ENCODE measurements around the gene CELF5. TPM values are rescaled to one million over a fixed set of nuclear protein-coding genes. Genes with fewer than 3 reads are reported as not detected.

The CELF5 gene
- total and polyA plus RNA-seq, 7 donors: 0.06 TPM; not detected in 6

- no peaks in the 10 kb centered on the region for H3K4me1 ChIP-seq
- peak overlapping the region; percentile 9 for H3K27ac ChIP-seq
- intact Hi-C loops (cut with DNase I): no loop called here
- ATAC-seq: peak in 1 of 4 donors; percentile 19
- no peaks in the 10 kb centered on the region for H3K36me3 ChIP-seq (ENCODE audit: insufficient read depth in 1 of 2, low read depth in 1 of 2)
- no peaks in the 10 kb centered on the region for H3K27me3 ChIP-seq (ENCODE audit: insufficient read depth in 3 of 3, low read length in 2 of 3)
- H3K4me3 ChIP-seq: peak overlapping the region; percentile 28
- 84 to 87% (median 86%) methylated on average over 43 to 52 of the region's 52 CpGs for WGBS, 3 donors
- no peak for TF ChIP-seq CTCF (IDR thresholded peaks at IDR 0.05)
- no peaks in the 10 kb centered on the region for H3K9me3 ChIP-seq
- no peak for DNase-seq
Observed at GRCh38 chr19:3178973-3179738, 45.3 kb upstream of the CELF5 start.

DNA sequence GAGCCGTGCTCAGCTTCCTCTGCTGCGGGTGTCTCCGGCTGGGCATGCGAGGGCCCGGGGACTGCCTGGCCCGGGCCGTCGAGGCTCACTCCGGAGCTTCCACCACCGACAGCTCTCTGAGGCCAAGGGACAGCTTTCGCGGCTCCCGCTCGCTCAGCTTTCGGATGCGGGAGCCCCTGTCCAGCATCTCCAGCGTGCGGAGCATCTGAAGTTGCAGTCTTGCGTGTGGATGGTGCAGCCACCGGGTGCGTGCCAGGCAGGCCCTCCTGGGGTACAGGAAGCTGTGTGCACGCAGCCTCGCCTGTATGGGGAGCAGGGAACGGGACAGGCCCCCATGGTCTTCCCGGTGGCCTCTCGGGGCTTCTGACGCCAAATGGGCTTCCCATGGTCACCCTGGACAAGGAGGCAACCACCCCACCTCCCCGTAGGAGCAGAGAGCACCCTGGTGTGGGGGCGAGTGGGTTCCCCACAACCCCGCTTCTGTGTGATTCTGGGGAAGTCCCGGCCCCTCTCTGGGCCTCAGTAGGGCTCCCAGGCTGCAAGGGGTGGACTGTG, 44.6 kb upstream of the CELF5 start:
- H3K27me3 ChIP-seq (ENCODE audit: insufficient read depth in 3 of 3, low read length in 2 of 3): no peaks in the 10 kb centered on the region
- WGBS, 3 donors: 79 to 89% (median 89%) methylated on average over 26 to 31 of the region's 31 CpGs
- ATAC-seq (no peak), DNase-seq (no peak)
- H3K4me3 ChIP-seq: no peak overlapping the region
- peaks cover 6% of the 10 kb centered on the region for H3K4me1 ChIP-seq
- H3K27ac ChIP-seq: no peak overlapping the region
- no peaks in the 10 kb centered on the region for H3K9me3 ChIP-seq
- no peak for TF ChIP-seq CTCF (IDR thresholded peaks at IDR 0.05)
- intact Hi-C loops (cut with DNase I): loop anchor here in 1 of 2 donors (5.0 kb wide), 1 partner anchor 228 kb away; no protein-coding TSS in a partner anchor
- H3K36me3 ChIP-seq (ENCODE audit: insufficient read depth in 1 of 2, low read depth in 1 of 2): no peaks in the 10 kb centered on the region

GRCh38 chr19:3183721-3184641, 40.5 kb upstream of the CELF5 start:
- no peak overlapping the region for H3K27ac ChIP-seq
- peaks cover 16% of the 10 kb centered on the region for H3K4me1 ChIP-seq
- H3K36me3 ChIP-seq (ENCODE audit: insufficient read depth in 1 of 2, low read depth in 1 of 2): no peaks in the 10 kb centered on the region
- H3K4me3 ChIP-seq: peak overlapping the region; percentile 84
- DNase-seq (peak in 1 of 2 donors; percentile 50), ATAC-seq (no peak)
- TF ChIP-seq CTCF (IDR thresholded peaks at IDR 0.05): no peak
- H3K27me3 ChIP-seq (ENCODE audit: insufficient read depth in 3 of 3, low read length in 2 of 3): no peaks in the 10 kb centered on the region
- 71 to 80% (median 72%) methylated on average over 13 of the region's 13 CpGs for WGBS, 3 donors
- H3K9me3 ChIP-seq: no peaks in the 10 kb centered on the region
- intact Hi-C loops (cut with DNase I): loop anchor here in 1 of 2 donors (5.0 kb wide), 1 partner anchor 232 kb away; no protein-coding TSS in a partner anchor

GRCh38 chr19:3184847-3185460, 39.5 kb upstream of the CELF5 start:
- Histone ChIP-seq H3K27ac (peak overlapping the region; percentile 76), H3K4me1 (peaks cover 16% of the 10 kb centered on the region), H3K4me3 (peak overlapping the region; percentile 84), H3K27me3 (ENCODE audit: insufficient read depth in 3 of 3, low read length in 2 of 3) (no peaks in the 10 kb centered on the region), H3K36me3 (ENCODE audit: insufficient read depth in 1 of 2, low read depth in 1 of 2) (no peaks in the 10 kb centered on the region), H3K9me3 (no peaks in the 10 kb centered on the region)
- DNase-seq (peak; percentile 73 to 86), ATAC-seq (peak; percentile 59 to 75 (median 64))
- TF ChIP-seq CTCF (IDR thresholded peaks at IDR 0.05): no peak
- intact Hi-C loops (cut with DNase I): loop anchor here in 1 of 2 donors (5.0 kb wide), 1 partner anchor 233 kb away; no protein-coding TSS in a partner anchor
- WGBS, 3 donors: 13% methylated on average over 14 of the region's 14 CpGs

Data from psoas muscle (tissue), 8 donors.